ENCODE results near the gene USP31. TPM values are rescaled to one million over a fixed set of nuclear protein-coding genes. Genes with fewer than 3 reads are reported as not detected.

The USP31 gene
- total RNA-seq, 6 experiments from 2014 or later: 7.1 to 12.8 (median 9.0) TPM

GRCh38 chr16:23181506-23181905 lies 32.3 kb upstream of the USP31 start:
- DNase-seq (no peak), ATAC-seq (no peak)
- H3K9me3 ChIP-seq: no peaks in the 10 kb centered on the region
- H3K27me3 ChIP-seq: peaks cover 0 to 7% of the 10 kb centered on the region in 2 donors
- H3K27ac ChIP-seq: no peak overlapping the region
- intact Hi-C loops (cut with DNase I): loop anchor here (10.0 kb wide), 1 partner anchor 253 kb away; no protein-coding TSS in a partner anchor
- no peak overlapping the region for H3K4me3 ChIP-seq
- WGBS (ENCODE audit: insufficient coverage, low coverage, low lambda C conversion rate, missing lambda C conversion rate): 68% methylated on average over 4 of the region's 4 CpGs
- peaks cover 0 to 11% (median 0%) of the 10 kb centered on the region in 4 donors for H3K4me1 ChIP-seq
- no peaks in the 10 kb centered on the region for H3K36me3 ChIP-seq
- TF ChIP-seq POLR2A (IDR thresholded peaks at IDR 0.05): no peak

GRCh38 chr16:23175651-23176050 lies 26.4 kb upstream of the USP31 start:
- Histone ChIP-seq H3K27ac (no peak overlapping the region), H3K27me3 (no peaks in the 10 kb centered on the region), H3K36me3 (no peaks in the 10 kb centered on the region), H3K9me3 (no peaks in the 10 kb centered on the region), H3K4me1 (no peaks in the 10 kb centered on the region), H3K4me3 (no peak overlapping the region)
- no peak for ATAC-seq
- TF ChIP-seq CTCF (IDR thresholded peaks at IDR 0.05) (no peak), POLR2A (IDR thresholded peaks at IDR 0.05) (no peak)
- intact Hi-C loops (cut with DNase I): no loop called here
- DNase-seq: no peak

GRCh38 chr16:23174622-23175021 lies 25.4 kb upstream of the USP31 start:
- H3K4me1 ChIP-seq: no peaks in the 10 kb centered on the region
- H3K27me3 ChIP-seq: no peaks in the 10 kb centered on the region
- no peak for DNase-seq
- no peak for TF ChIP-seq POLR2A (IDR thresholded peaks at IDR 0.05)
- TF ChIP-seq CTCF (IDR thresholded peaks at IDR 0.05): no peak
- H3K4me3 ChIP-seq: no peak overlapping the region
- intact Hi-C loops (cut with DNase I): no loop called here
- H3K36me3 ChIP-seq: no peaks in the 10 kb centered on the region
- no peak overlapping the region for H3K27ac ChIP-seq
- WGBS (ENCODE audit: insufficient coverage, low coverage, low lambda C conversion rate, missing lambda C conversion rate): 6% methylated on average over 2 of the region's 2 CpGs
- no peak for ATAC-seq
- H3K9me3 ChIP-seq: no peaks in the 10 kb centered on the region

- Histone ChIP-seq H3K9me3 (no peaks in the 10 kb centered on the region), H3K36me3 (no peaks in the 10 kb centered on the region), H3K4me3 (no peak overlapping the region), H3K27me3 (no peaks in the 10 kb centered on the region), H3K27ac (no peak overlapping the region), H3K4me1 (no peaks in the 10 kb centered on the region)
- 46% methylated on average over 3 of the region's 3 CpGs for WGBS (ENCODE audit: insufficient coverage, low coverage, low lambda C conversion rate, missing lambda C conversion rate)
- intact Hi-C loops (cut with DNase I): no loop called here
- ATAC-seq (no peak), DNase-seq (no peak)
- no peak for TF ChIP-seq CTCF (IDR thresholded peaks at IDR 0.05)
- no peak for TF ChIP-seq POLR2A (IDR thresholded peaks at IDR 0.05)
These were observed 23.7 kb upstream of the USP31 start for GRCh38 chr16:23172994-23173393.

GRCh38 chr16:23172583-23172982 lies 23.3 kb upstream of the USP31 start:
- Histone ChIP-seq H3K27me3 (no peaks in the 10 kb centered on the region), H3K4me3 (no peak overlapping the region), H3K9me3 (no peaks in the 10 kb centered on the region), H3K27ac (no peak overlapping the region), H3K36me3 (no peaks in the 10 kb centered on the region), H3K4me1 (no peaks in the 10 kb centered on the region)
- TF ChIP-seq POLR2A (IDR thresholded peaks at IDR 0.05) (no peak), CTCF (IDR thresholded peaks at IDR 0.05) (no peak)
- intact Hi-C loops (cut with DNase I): no loop called here
- DNase-seq (no peak), ATAC-seq (no peak)
- WGBS (ENCODE audit: insufficient coverage, low coverage, low lambda C conversion rate, missing lambda C conversion rate): 14% methylated on average over 5 of the region's 7 CpGs

All from right lobe of liver (tissue), 6 donors.